Muscle of leg (tissue), 11 donors: Measurements from ENCODE around the gene LDLRAD3. TPM values are rescaled to one million over a fixed set of nuclear protein-coding genes. Genes with fewer than 3 reads are reported as not detected.
A peak's percentile ranks its signal among the peaks of the same experiment; 100 is the strongest.

Experiments used
- DNase-seq: peaks from one replicate; pipeline ENCODE4 v3.0.0; 2013
- H3K27ac ChIP-seq: one replicate; pipeline ENCODE4 v1.5.1; 2013; ENCODE audit warnings: mild to moderate bottlenecking, low read length, control low read depth
- H3K27me3 ChIP-seq: one replicate; pipeline ENCODE4 v1.6.1; 2013; ENCODE audit warnings: low read length; ENCODE audit not compliant: control insufficient read depth, insufficient read depth
- H3K36me3 ChIP-seq: one replicate; pipeline ENCODE4 v1.6.1; 2013; ENCODE audit warnings: low read length; ENCODE audit not compliant: control insufficient read depth, insufficient read depth
- H3K4me1 ChIP-seq: one replicate; pipeline ENCODE4 v1.6.1; 2013; ENCODE audit warnings: low read length; ENCODE audit not compliant: control insufficient read depth, insufficient read depth
- H3K4me3 ChIP-seq: one replicate; pipeline ENCODE4 v1.5.1; 2013; ENCODE audit warnings: low read length, control low read depth
- H3K9me3 ChIP-seq: replicated peaks from 2 replicates; pipeline ENCODE4 v1.6.1; 2013; ENCODE audit warnings: low read depth, low read length; ENCODE audit not compliant: control insufficient read depth
- WGBS: methylation state at CpG from one replicate; pipeline ENCODE4 v1.1.5; 2013; ENCODE audit warnings: missing lambda C conversion rate; ENCODE audit not compliant: insufficient coverage; 5-methylcytosine and 5-hydroxymethylcytosine counted together
- polyA plus RNA-seq, 8 donors: library from polyadenylated mRNA; unstranded; fragments of 120-200 nt; gene quantifications; one replicate each; pipeline versions ENCODE4 v1.2.1 to v1.2.3, GENCODE V29; 2013; ENCODE audit warnings: inconsistent platforms in 1 of 8, low replicate concordance in 1 of 8; ENCODE audit not compliant: insufficient read length in 8 of 8, insufficient read depth in 1 of 8
- total RNA-seq: library from RNA; stranded (reverse); fragments of 120-200 nt; gene quantifications from one replicate; pipeline ENCODE4 v1.2.4, GENCODE V29; 2013

LDLRAD3 gene
- total and polyA plus RNA-seq, 9 donors: 12.0 to 28.6 (median 20.9) TPM

DNA sequence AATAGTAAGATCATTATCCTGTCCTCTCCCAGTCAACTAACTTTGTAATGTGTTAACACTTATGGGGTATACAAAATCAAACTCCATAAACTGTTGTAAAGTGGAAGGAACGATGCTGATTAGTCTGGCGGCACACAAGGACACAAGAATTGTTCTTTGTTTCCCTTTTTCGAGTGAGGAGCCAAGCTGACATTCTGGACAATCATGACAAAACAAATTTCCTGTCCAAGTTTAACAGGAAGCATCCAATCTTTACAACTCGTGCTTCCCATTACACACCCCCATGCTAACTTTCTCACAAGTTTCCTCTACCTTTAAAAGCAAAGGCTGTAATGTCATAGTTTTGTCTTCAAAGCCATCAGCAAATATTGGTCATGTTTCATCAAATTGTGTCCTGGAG is 20.4 kb upstream of the LDLRAD3 start:
- 0% methylated on average over 1 of the region's 4 CpGs for WGBS
- Histone ChIP-seq H3K4me1 (peaks cover 23% of the 10 kb centered on the region), H3K27me3 (no peaks in the 10 kb centered on the region), H3K9me3 (no peaks in the 10 kb centered on the region), H3K36me3 (no peaks in the 10 kb centered on the region), H3K4me3 (no peak overlapping the region), H3K27ac (no peak overlapping the region)
- DNase-seq: peak; percentile 38

DNA sequence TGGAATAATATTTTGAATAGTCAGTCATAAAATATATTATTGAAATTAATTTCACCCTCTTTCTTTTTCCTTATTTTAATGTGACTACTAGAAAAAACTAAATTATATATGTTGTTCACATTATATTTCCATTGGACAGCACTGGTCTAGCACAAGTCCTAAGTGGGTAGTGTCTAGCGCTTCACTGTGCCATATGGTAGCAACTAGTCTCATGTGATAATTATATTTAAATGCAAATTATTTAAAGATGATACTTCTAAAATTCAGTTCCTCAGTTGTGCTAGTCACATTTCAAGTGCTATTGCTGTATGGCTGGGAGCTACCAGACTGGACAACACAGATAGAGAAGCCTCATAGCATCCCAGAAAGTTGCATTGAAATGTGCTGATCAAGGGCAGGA is 19.1 kb upstream of the LDLRAD3 start:
- no CpG with 5 or more reads among the region's 1 CpG for WGBS
- DNase-seq: no peak
- Histone ChIP-seq H3K36me3 (no peaks in the 10 kb centered on the region), H3K4me1 (peaks cover 13% of the 10 kb centered on the region), H3K27ac (no peak overlapping the region), H3K27me3 (no peaks in the 10 kb centered on the region), H3K4me3 (no peak overlapping the region), H3K9me3 (no peaks in the 10 kb centered on the region)

DNA sequence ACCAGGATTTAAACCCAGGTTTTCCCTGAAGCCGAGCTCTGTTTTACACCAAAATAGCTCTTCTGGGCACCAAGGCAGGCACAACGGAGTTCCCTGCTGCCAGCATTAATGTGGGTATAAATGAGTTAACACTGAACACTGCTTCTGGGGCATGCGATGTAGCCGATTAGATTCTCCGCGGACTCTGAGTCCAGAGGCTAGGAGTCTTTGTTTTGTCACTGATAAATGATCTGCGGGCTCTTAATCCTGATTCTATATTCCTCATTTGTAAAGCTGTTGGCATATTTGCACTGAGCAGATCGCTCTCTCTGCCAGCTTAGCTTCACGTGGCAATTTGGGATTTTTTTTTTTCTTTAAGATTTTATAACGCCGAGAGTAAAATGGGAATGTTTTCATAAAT is 16.8 kb upstream of the LDLRAD3 start:
- H3K36me3 ChIP-seq: no peaks in the 10 kb centered on the region
- WGBS: 20% methylated on average over 5 of the region's 11 CpGs
- no peak overlapping the region for H3K4me3 ChIP-seq
- no peaks in the 10 kb centered on the region for H3K27me3 ChIP-seq
- peaks cover 2% of the 10 kb centered on the region for H3K9me3 ChIP-seq
- H3K27ac ChIP-seq: no peak overlapping the region
- no peak for DNase-seq
- H3K4me1 ChIP-seq: peaks cover 8% of the 10 kb centered on the region

DNA sequence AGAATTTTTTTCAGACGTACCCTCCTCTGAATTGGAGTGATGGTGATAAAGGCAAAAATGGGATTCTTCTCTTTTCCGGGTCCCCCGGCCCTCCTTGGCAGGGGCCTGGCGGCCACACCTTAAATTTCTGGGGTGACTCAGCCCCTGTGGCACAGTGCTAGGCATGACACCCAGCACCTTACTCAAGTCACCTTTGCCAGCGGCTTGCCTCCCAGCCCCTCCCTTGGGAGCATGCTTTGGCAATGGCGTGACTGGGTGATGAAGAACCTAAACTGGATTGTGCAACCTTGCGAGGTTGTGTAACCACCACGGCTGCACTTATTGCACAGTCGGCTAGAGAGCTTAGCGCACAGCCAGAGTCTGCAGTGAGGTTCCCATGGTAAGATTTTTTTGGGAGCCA is 16.2 kb upstream of the LDLRAD3 start:
- Histone ChIP-seq H3K4me3 (no peak overlapping the region), H3K4me1 (peaks cover 8% of the 10 kb centered on the region), H3K36me3 (no peaks in the 10 kb centered on the region), H3K27me3 (no peaks in the 10 kb centered on the region), H3K9me3 (peaks cover 3% of the 10 kb centered on the region), H3K27ac (no peak overlapping the region)
- DNase-seq: no peak
- 43% methylated on average over 5 of the region's 10 CpGs for WGBS

DNA sequence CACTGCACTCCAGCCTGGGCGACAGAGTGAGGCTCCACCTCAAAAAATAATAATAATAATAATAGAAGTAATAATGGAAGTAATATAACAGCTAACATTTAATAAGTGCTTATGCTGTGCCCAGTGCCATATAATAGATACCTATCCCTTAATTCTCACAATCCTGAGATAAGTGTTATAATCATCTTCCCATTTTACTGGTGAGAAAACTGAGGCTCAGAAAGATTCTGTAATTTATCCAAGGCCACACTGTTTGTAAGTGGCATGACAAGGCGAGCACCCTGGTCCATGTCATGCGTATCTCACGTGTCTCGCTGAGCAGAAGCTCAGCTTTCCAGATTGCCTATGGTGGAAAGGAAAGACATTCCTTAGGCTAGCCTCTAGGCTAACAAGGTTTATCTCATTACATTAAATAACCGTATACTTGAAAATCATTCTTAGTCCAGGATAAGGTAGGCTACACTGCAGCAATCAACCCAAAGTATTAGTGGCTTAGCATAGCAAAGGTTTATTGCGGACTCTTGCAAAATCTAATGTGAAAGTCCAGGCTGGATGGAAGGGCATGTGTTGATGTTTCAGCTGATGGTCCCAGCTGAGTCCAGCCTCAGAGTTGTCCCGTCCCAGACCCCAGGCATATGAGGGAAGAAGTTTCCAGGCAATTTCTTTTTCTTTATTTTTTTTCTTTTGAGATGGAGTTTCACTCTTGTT is 15.0 kb upstream of the LDLRAD3 start:
- H3K27me3 ChIP-seq: no peaks in the 10 kb centered on the region
- peaks cover 3% of the 10 kb centered on the region for H3K9me3 ChIP-seq
- no peaks in the 10 kb centered on the region for H3K36me3 ChIP-seq
- H3K4me3 ChIP-seq: no peak overlapping the region
- peaks cover 8% of the 10 kb centered on the region for H3K4me1 ChIP-seq
- 100% methylated on average over 1 of the region's 8 CpGs for WGBS
- no peak overlapping the region for H3K27ac ChIP-seq
- DNase-seq: no peak

DNA sequence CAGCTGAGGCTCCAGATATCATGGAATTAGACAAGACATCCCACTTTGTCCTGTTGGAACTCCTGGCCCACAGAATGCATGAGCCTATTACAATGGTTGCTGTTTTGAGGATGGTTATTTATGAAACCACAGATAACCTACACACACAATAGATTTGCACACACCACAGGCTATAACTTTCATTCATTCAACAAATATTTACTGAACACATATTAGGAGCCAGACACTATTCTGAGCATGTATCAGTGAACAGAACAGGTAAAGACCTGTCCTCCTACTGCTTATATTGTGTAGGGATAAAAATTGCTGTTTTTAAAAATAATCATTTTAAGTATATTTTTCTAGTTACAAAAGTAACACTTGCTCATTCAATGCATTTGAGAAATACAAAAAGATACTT is 13.4 kb upstream of the LDLRAD3 start:
- H3K27me3 ChIP-seq: no peaks in the 10 kb centered on the region
- peaks cover 3% of the 10 kb centered on the region for H3K9me3 ChIP-seq
- no peak overlapping the region for H3K27ac ChIP-seq
- no peaks in the 10 kb centered on the region for H3K36me3 ChIP-seq
- no peak for DNase-seq
- no peak overlapping the region for H3K4me3 ChIP-seq
- peaks cover 8% of the 10 kb centered on the region for H3K4me1 ChIP-seq

DNA sequence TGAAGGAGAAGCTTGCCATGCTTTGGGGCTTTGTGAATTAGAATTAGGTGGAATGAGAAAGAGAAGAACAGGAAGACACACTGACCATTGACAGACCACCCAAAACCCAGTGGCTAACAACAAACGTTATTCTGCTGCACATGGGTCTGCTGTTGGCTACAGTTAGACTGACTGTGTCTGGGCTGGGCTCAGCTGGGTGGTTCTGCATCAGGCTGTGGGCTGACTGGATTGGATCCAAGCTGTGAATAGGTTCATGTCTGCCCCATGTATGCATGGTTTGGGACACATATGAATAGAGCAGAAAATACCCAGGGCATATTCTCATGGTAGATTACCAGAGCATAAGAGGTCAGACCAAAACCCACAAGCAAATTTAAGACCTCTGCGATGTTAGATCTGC is 11.7 kb upstream of the LDLRAD3 start:
- no peaks in the 10 kb centered on the region for H3K27me3 ChIP-seq
- H3K4me3 ChIP-seq: no peak overlapping the region
- 80% methylated on average over 1 of the region's 2 CpGs for WGBS
- no peak overlapping the region for H3K27ac ChIP-seq
- no peak for DNase-seq
- peaks cover 6% of the 10 kb centered on the region for H3K4me1 ChIP-seq
- H3K36me3 ChIP-seq: no peaks in the 10 kb centered on the region
- peaks cover 3% of the 10 kb centered on the region for H3K9me3 ChIP-seq

DNA sequence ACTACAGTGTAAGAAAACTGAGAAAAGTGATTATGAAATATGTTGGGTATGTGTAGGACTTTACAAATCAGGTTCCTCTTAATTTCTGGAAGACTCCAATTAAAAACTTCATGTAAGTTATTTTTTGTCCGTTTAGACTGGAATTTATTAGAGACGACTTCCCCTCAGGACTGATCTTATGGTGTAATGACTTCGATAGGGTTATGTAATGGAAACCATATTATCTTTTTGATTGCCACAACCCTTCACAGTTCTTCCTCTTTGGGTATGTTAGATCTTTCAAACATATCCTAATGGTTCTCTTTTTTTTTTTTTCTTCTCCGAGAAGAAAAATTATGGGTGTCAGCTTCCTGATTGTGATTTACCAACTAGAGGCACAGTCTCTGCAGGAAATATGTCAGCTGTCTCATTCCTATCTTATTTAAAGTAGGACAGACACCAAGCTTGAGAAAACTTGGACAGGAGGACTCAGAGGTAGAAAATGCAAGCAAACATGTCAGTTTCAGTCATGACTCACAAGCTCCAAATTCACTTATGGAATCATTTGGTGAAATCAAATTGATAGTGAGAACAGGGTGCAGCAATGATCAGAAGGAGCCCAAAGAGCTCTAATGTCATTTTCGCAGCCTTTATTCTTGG is 11.1 kb upstream of the LDLRAD3 start:
- H3K27me3 ChIP-seq: no peaks in the 10 kb centered on the region
- no peaks in the 10 kb centered on the region for H3K36me3 ChIP-seq
- no CpG with 5 or more reads among the region's 5 CpGs for WGBS
- H3K9me3 ChIP-seq: peaks cover 3% of the 10 kb centered on the region
- H3K4me3 ChIP-seq: no peak overlapping the region
- peak; percentile 44 for DNase-seq
- no peak overlapping the region for H3K27ac ChIP-seq
- H3K4me1 ChIP-seq: peaks cover 1% of the 10 kb centered on the region

DNA sequence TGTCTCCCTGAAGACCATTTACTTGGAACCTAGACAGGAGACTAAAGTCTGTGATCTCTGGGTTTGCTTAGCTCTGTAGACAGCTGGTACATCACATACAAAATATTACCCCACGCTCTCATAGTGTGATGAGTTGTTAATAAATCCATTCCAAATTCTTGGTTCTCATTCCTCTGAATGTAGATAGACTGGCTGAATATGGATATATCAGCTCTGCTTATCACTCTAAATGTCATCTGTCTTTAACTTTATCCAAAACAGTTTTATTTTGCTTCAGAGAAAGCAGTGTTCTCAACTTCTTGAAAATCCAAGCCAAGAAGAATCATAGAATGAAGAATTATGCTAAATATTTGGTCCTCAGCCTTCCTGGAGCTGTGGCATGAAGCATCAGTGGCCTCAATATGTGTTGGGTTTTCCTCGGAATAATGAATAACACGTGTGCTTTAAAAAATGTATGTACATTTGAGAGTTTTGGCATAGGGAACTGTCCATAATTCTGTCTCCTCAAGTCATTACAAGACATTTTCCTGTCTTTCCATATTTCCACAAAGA is 10.5 kb upstream of the LDLRAD3 start:
- no CpG with 5 or more reads among the region's 3 CpGs for WGBS
- Histone ChIP-seq H3K4me1 (no peaks in the 10 kb centered on the region), H3K36me3 (no peaks in the 10 kb centered on the region), H3K27ac (peak overlapping the region; percentile 50), H3K4me3 (no peak overlapping the region), H3K9me3 (peaks cover 3% of the 10 kb centered on the region), H3K27me3 (no peaks in the 10 kb centered on the region)
- DNase-seq: peak; percentile 87

DNA sequence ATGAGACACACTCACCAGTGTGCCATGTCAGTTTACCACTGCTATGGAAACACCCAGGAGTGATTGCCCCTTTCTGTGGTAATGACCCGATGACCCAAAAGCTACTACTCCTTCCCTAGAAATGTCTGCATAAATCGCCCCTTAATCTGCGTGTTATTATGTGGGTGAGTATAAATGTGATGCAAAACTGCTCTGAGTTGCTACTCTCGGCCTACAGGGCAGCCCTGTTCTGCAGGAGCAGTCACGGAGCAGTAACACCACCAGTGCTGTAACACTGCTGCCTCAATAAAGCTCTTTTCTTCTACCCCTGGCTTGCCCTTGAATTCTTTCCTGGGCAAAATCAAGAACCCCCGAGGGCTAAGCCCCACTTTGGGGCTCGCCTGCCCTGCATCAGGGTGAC is 9.6 kb upstream of the LDLRAD3 start:
- no peaks in the 10 kb centered on the region for H3K27me3 ChIP-seq
- H3K4me1 ChIP-seq: no peaks in the 10 kb centered on the region
- peaks cover 3% of the 10 kb centered on the region for H3K9me3 ChIP-seq
- no peaks in the 10 kb centered on the region for H3K36me3 ChIP-seq
- no peak for DNase-seq
- WGBS: 80% methylated on average over 1 of the region's 7 CpGs
- H3K4me3 ChIP-seq: no peak overlapping the region
- H3K27ac ChIP-seq: no peak overlapping the region
